Astrocyte (in vitro differentiated cells and primary cell): ENCODE measurements around the gene ATP2A2. TPM values are rescaled to one million over a fixed set of nuclear protein-coding genes. Genes with fewer than 3 reads are reported as not detected.
"Not testable (repeated sequence)": the region's sequence is repeated elsewhere in the genome, so short reads cannot be mapped to it uniquely, and the experiment has no call there.

ENCODE experiments used
- DNase-seq: peaks from one replicate; pipeline ENCODE4 v3.0.0-alpha.2; 2010; ENCODE audit warnings: low read depth
- FAIRE-seq: peaks from 2 replicates; lab custom pipeline; 2011; peaks lifted over from hg19 to GRCh38; lab: Jason Lieb, UNC
- H2AFZ ChIP-seq: 2 replicates; pipeline ENCODE4 v1.6.0; 2012; ENCODE audit warnings: low read depth, low read length, inconsistent platforms
- H3K27ac ChIP-seq: 2 replicates; pipeline ENCODE4 v1.5.1; 2011; ENCODE audit warnings: low read depth, low read length, inconsistent platforms
- H3K27me3 ChIP-seq: 2 replicates; pipeline ENCODE4 v1.6.0; 2011; ENCODE audit warnings: low read length, inconsistent platforms; ENCODE audit not compliant: insufficient read depth
- H3K36me3 ChIP-seq: 2 replicates; pipeline ENCODE4 v1.5.1; 2011; ENCODE audit warnings: low read length, inconsistent platforms; ENCODE audit not compliant: insufficient read depth
- H3K4me1 ChIP-seq: 2 replicates; pipeline ENCODE4 v1.5.1; 2011; ENCODE audit warnings: low read length, inconsistent platforms; ENCODE audit not compliant: insufficient read depth
- H3K4me2 ChIP-seq: 2 replicates; pipeline ENCODE4 v1.6.0; 2012; ENCODE audit warnings: low read length, inconsistent platforms
- H3K4me3 ChIP-seq: 2 replicates; pipeline ENCODE4 v1.5.1; 2011; ENCODE audit warnings: low read depth, mild to moderate bottlenecking, low read length, inconsistent platforms; ENCODE audit not compliant: insufficient read depth
- H3K79me2 ChIP-seq: 2 replicates; pipeline ENCODE4 v1.6.0; 2012; ENCODE audit warnings: mild to moderate bottlenecking, low read length, inconsistent platforms; ENCODE audit not compliant: insufficient read depth
- H3K9ac ChIP-seq: 2 replicates; pipeline ENCODE4 v1.6.0; 2012; ENCODE audit warnings: mild to moderate bottlenecking, low read length, inconsistent platforms
- H3K9me3 ChIP-seq: 2 replicates; pipeline ENCODE4 v1.5.1; 2012; ENCODE audit warnings: low read depth, mild to moderate bottlenecking, low read length, inconsistent platforms; ENCODE audit not compliant: insufficient read depth
- H4K20me1 ChIP-seq: 2 replicates; pipeline ENCODE4 v1.6.0; 2012; ENCODE audit warnings: low read length, inconsistent platforms; ENCODE audit not compliant: insufficient read depth
- H3K27ac Mint-ChIP-seq: one replicate; pipeline ENCODE4 v1.8.0; 2021; ENCODE audit warnings: mild to moderate bottlenecking, mixed read lengths; ENCODE audit not compliant: unreplicated experiment
- H3K27me3 Mint-ChIP-seq: one replicate; pipeline ENCODE4 v1.8.0; 2021; ENCODE audit warnings: low read depth, mixed read lengths; ENCODE audit not compliant: unreplicated experiment
- H3K36me3 Mint-ChIP-seq: one replicate; pipeline ENCODE4 v1.8.0; 2021; ENCODE audit warnings: low read depth, mixed read lengths; ENCODE audit not compliant: unreplicated experiment
- H3K4me1 Mint-ChIP-seq: one replicate; pipeline ENCODE4 v1.8.0; 2021; ENCODE audit warnings: low read depth, mixed read lengths; ENCODE audit not compliant: unreplicated experiment
- H3K4me3 Mint-ChIP-seq: one replicate; pipeline ENCODE4 v1.8.0; 2021; ENCODE audit warnings: mild to moderate bottlenecking, moderate library complexity, mixed read lengths; ENCODE audit not compliant: unreplicated experiment
- H3K9me3 Mint-ChIP-seq: one replicate; pipeline ENCODE4 v1.8.0; 2021; ENCODE audit warnings: mild to moderate bottlenecking, mixed read lengths; ENCODE audit not compliant: unreplicated experiment
- CTCF ChIP-seq: IDR thresholded peaks from 2 replicates; pipeline ENCODE4 v1.5.1; 2011; ENCODE audit warnings: low read depth, mild to moderate bottlenecking, inconsistent platforms, low read length, moderate library complexity; ENCODE audit not compliant: insufficient read depth
- EZH2 ChIP-seq: IDR thresholded peaks from 2 replicates; pipeline ENCODE4 v1.6.1; 2012; ENCODE audit warnings: mild to moderate bottlenecking, low read length, inconsistent platforms; ENCODE audit not compliant: insufficient read depth
- total RNA-seq: library from RNA; stranded (reverse); gene quantifications from 2 replicates; pipeline ENCODE4 v1.2.1, GENCODE V29; 2021

The ATP2A2 gene
- total RNA-seq, 1 donor from 2014 or later: 262 TPM

- Mint-ChIP-seq H3K4me1 (peaks cover 2% of the 10 kb centered on the region), H3K4me3 (no peak overlapping the region), H3K27ac (no peak overlapping the region), H3K27me3 (no peaks in the 10 kb centered on the region), H3K36me3 (peaks cover 38% of the 10 kb centered on the region), H3K9me3 (no peaks in the 10 kb centered on the region)
- Histone ChIP-seq H3K36me3 (peaks cover 90% of the 10 kb centered on the region), H3K27ac (no peak overlapping the region), H4K20me1 (peaks cover 71% of the 10 kb centered on the region), H2AFZ (no peak overlapping the region), H3K9ac (no peak overlapping the region), H3K4me3 (no peak overlapping the region), H3K27me3 (no peaks in the 10 kb centered on the region), H3K9me3 (no peaks in the 10 kb centered on the region), H3K4me2 (no peak overlapping the region), H3K79me2 (peaks cover 65% of the 10 kb centered on the region), H3K4me1 (peaks cover 6% of the 10 kb centered on the region)
- DNase-seq (no peak), FAIRE-seq (no peak)
- TF ChIP-seq CTCF (no peak), EZH2 (no peak)
Observed at GRCh38 chr12:110339184-110339952, 58.3 kb downstream of the ATP2A2 start.

- Histone ChIP-seq H3K27ac (peak overlapping the region; percentile 54), H4K20me1 (peaks cover 75% of the 10 kb centered on the region), H3K36me3 (peaks cover 92% of the 10 kb centered on the region), H3K79me2 (peaks cover 65% of the 10 kb centered on the region)
- H3K4me3 Mint-ChIP-seq, H3K9me3 ChIP-seq, H2AFZ ChIP-seq, H3K4me3 ChIP-seq, H3K4me1 Mint-ChIP-seq, DNase-seq, H3K27me3 Mint-ChIP-seq, H3K27me3 ChIP-seq, H3K4me1 ChIP-seq, H3K4me2 ChIP-seq, H3K9ac ChIP-seq, H3K9me3 Mint-ChIP-seq, FAIRE-seq: not testable (repeated sequence)
- Mint-ChIP-seq H3K36me3 (peaks cover 43% of the 10 kb centered on the region), H3K27ac (peak overlapping the region; percentile 59)
Observed at GRCh38 chr12:110340261-110340660, 59.2 kb downstream of the ATP2A2 start.

GRCh38 chr12:110340706-110341105 is 59.7 kb downstream of the ATP2A2 start:
- Histone ChIP-seq H3K36me3 (peaks cover 92% of the 10 kb centered on the region), H3K4me1 (peaks cover 6% of the 10 kb centered on the region), H3K27me3 (no peaks in the 10 kb centered on the region), H3K4me3 (no peak overlapping the region), H3K4me2 (no peak overlapping the region), H2AFZ (no peak overlapping the region), H3K9ac (no peak overlapping the region), H3K79me2 (peaks cover 61% of the 10 kb centered on the region), H3K27ac (peak overlapping the region; percentile 54), H4K20me1 (peaks cover 75% of the 10 kb centered on the region), H3K9me3 (no peaks in the 10 kb centered on the region)
- Mint-ChIP-seq H3K27ac (peak overlapping the region; percentile 59), H3K4me1 (no peaks in the 10 kb centered on the region), H3K36me3 (peaks cover 44% of the 10 kb centered on the region), H3K4me3 (no peak overlapping the region), H3K27me3 (no peaks in the 10 kb centered on the region), H3K9me3 (no peaks in the 10 kb centered on the region)
- FAIRE-seq (no peak), DNase-seq (peak; percentile 15)
- TF ChIP-seq CTCF (no peak), EZH2 (no peak)
